ENCODE data around the gene MAPKAPK2.

MAPKAPK2 gene

DNA sequence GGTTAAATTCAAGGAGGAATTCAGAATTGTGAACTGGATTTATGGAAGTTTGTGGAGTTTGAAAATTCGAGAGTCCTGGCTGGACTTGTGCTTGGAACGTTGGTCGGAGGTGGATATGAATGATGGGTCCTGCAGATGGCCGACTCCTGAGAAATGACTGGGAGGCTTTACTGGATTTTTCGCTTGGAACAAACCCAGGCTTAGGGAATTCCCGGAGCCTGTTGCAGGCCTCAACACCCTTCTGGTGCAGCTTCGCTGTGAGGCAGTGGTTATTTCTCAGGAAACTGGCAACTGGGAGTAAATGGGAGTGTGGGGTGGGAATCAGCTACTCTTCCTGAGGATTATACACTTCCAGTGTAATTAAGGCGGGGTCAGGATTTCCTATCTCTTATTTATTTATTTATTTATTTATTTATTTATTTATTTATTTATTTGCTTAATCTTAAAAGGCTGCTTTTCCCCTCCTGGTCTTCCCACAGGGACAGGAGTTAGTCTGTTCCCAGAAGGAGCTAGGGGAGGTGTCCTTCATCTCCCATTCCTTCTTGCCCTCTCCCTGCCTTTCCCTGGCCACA, 21.1 kb downstream of the MAPKAPK2 start:
- DNase-seq, result no peak

DNA sequence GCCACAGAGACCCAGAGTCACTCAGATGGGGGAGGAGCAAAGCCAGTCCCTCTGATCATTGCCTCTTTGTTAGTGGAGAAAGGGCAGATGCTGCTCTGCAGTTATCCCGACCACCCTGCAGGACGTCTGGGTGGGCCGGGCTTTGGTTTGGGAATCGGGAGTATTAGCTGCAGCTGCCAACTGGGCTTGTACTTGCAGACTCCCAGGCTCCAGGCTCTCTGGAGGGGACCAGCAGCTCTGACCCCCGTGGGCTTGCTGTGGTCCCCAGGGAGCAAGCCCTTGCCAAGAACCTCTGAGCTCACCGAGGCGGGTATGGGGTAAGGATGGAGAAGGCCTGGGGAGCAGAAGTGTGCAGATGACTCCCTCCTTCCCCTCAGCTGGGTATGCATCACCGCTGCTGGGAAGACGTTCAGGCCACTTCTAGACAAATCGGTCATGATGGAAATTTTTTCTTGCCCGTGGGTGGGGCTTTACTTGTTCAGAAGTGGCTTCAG, 21.6 kb downstream of the MAPKAPK2 start:
- no peak for DNase-seq

DNA sequence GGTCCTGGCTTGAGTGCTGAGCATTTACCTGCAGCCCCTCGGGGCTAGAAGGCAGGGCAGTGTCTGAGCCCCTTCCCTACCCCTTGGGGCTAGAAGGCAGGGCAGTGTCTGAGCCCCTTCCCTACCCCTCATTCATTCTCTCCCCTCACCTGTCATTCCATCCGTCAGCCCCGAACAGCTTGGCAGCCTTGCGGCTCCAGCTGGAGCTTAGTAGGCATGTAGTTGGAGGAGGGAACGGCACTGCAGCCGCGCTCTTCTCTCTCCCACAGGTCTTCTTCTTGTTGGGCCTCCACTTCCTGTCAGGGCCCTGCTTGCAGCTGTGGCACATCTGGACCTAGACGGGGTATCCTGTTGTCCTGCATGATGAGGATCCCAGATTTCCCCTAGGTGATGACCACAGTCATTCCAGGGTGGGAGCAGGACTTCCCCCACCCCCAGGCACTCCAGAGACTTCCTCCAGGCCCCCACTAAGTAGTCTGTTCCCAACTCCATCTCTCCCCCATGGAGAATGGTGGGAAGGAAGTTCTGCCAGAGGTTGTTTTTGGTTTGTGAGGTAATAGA, 22.2 kb downstream of the MAPKAPK2 start:
- no peak for DNase-seq

DNA sequence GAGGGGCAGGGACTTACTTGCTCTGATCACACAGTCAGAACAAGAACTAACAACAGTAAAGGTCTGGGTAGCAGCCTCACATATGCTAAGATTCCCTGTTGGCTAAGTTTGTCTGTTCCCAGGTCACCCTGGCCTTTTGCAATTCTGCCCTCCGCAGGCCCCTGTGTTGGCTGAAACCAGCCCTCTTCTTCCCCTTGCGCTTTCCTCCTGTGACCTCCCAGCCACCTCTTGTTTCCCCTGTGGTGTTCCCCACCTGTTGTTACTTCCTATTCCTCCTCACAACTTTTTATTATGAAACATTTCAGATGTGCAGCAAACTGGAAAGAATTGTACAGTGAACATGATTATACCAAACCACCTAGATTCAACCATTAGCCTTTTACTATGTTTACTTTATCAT, 23.4 kb downstream of the MAPKAPK2 start:
- no peak for DNase-seq

DNA sequence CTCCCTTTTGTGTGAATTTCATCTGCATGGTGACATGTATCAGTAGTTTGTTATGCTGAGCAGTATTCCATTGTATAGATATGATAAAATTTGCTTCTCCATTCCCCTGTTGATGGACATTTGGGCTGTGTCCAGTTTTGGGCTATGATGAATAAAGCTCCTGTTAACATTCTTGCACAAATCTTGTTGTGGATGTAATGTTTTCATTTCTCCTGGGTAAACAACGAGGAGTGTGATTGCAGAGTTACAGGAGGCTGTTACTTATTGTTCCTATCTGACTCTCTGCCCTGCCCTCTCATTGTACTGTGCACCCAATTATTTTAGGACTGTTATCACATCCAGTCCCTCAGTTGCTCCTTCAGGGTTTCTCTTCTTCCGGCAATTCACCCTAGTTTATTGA, 24.2 kb downstream of the MAPKAPK2 start:
- DNase-seq, result no peak

DNA sequence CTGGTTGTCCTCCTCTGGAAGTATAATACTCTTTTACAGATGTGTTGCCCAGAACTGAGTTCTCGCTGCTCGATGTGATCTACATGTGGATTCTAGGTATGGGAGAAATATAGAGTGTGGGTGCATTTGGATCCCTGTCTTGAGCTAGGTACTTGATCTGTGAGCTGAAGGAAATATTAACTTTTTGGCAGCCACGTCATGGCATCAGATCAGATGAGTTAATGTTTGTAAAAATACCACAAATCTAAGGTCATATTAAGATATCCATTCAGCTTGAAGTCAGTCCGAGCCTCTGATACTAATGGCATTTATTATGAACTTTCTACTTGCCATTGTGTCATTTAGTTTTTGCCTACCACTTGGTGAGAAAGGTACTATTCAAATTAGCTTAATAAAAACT, 24.6 kb downstream of the MAPKAPK2 start:
- DNase-seq, result no peak

DNA sequence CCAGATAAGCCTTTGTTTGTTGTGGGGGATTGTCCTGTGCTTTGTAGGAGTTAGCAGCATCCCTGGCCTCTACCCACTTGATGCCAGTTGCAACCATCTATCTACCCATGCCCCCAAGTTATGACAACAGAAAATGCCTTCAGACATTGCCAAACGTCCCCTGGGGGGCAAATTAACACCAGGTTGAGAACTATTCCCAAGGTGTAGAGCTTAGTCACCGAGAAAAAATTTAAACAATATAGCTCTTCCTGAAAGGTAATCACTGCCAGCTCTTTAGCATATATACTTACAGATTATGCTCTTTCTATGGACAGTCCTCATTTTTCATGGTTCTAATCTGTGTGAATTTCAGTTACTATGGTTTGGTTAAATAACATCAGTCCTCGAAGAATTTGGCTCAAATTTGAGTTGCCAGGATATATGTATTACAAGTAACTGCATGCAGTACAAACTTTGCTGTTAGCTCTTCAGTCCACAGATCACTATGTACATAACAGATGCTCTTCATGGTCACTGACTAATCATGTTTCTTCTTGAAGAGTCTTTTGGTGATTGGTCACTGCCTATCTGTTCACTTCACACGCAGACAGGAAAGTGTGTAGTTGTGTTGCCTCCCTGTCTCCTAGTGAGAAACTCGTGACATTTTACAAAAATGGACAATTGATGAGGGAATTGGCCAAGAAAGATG, 25.2 kb downstream of the MAPKAPK2 start:
- no peak for DNase-seq

DNA sequence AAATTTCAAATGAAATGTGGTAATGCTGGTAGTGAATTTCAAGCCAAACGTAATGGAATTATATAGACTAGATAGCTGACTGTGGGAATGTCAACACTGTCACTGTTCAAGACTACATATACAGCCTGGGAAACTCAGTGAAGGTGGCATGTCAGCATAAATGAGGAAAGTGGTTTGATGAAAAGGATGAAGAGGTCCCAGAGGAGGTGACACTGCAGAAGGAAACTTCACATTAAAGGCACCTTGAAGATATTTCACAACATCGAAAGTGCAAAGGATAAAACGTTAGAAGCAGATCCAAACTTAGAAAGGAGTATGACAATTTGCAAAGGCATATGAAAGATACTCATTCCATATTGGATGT, 25.7 kb downstream of the MAPKAPK2 start:
- DNase-seq, result no peak

DNA sequence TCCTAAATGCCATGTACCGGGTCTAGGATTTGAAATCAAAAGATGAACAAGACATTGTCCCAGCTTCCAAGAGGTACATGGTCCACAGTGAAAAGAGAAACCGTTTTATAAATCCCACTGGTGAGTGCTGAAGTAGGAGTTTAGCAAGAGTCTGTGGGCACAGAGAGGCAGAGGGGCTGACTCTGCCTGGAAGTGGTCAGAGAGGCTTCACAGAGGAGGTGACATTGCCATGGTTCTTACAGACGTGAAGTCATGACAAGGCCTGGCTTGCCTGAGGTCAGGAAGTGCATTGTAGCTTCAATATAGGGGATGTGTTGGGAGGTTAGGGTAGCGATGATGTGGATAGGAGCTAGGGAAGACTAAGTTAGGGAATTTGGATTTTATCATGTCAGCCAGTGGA, 28.4 kb downstream of the MAPKAPK2 start:
- no peak for DNase-seq

DNA sequence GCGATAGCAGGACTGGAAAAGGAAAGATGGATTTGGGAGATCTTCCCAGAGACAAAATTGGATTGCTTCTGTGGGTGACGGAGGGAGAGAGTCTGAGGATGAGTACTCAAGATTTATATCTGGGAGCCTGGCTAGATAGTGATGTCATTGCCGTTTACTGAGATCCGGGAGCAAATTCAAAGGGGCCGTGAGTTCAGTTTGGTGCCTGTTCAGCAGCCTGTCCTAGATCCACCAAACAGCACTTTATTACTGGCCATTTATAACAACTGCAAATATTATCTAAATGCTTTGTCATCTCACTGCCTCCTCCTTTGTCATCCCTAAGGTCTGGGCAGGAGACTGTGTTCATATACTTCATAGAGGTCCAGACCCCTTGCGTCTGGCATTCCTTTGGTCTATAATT, 29.2 kb downstream of the MAPKAPK2 start:
- DNase-seq, result no peak

DNA sequence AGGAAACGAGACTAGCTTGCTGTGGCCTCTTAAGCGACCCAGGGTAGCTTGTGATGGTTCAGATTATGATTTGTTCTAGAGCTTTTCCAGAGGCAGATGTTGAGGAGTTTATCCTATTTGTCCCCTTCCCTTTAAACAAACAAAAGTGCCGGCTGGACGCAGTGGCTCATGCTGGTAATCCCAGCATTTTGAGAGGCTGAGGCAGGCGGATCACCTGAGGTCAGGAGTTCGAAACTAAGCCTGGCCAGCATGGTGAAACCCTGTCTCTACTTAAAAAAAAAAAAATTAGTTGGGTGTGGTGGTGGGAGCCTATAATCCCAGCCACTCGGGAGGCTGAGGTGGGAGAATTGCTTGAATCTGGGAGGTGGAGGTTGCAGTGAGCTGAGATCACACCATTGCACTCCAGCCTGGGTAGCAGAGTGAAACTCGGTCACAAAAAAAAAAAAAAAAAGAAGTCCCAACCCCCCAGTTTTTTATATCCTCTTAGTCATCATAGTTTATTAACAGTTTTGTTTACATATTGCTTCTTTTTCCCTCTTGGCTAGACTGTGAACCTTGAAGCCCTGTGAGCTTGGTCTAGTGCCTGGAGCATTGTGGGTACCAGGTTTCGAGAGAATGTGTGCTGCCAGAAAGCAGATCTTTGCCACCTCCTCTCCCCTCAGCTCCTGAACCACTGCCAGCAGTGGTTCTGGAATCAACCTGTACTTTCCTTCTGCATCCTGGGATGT, 29.8 kb downstream of the MAPKAPK2 start:
- DNase-seq, result no peak

DNA sequence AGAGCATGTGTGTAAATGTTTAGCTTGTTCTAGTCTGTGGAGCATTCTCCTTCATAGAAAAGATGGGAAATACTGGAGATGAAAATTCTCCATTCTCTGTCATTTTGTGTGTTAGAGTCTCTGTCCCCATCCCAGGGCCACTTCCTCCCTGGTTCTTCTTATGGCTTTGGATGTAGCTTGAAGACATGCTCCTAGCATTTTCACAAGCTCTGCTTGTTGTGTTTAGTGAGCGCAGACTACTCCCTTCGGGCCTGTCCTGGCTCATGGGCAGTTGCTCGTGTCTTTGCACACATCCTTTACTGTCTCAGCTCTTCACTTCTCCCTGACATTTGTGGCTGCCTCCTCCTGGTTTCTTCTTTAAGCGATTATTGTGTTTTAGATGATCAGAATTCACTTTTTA, 30.4 kb downstream of the MAPKAPK2 start:
- no peak for DNase-seq

DNA sequence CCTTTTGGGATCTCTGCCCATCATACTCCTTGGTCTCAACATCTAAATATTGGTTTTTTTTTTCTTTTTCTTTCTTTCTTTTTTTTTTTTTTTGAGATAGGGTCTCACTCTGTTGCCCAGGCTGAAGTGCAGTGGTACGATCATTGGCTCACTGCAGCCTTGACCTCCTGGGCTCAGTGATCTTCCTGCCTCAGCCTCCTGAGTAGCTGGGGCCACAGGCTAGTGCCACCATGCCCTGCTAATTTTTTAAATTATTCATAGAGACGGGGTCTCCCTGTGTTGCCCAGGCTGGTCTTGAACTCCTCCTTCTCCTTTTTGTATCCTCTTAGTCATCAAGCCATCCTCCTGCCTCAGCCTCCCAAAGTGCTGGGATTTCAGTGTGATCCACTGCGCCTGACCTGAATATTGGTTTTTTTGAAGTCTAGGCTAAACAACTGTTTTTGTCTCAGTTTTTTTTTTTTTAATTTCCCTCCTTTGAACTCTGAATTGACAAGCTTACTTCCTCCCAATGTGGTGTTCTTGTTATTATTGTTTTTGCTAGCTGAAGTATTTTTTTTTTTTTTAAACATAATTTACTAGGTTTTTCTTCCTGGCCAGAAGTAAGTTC, 30.9 kb downstream of the MAPKAPK2 start:
- DNase-seq, result no peak

DNA sequence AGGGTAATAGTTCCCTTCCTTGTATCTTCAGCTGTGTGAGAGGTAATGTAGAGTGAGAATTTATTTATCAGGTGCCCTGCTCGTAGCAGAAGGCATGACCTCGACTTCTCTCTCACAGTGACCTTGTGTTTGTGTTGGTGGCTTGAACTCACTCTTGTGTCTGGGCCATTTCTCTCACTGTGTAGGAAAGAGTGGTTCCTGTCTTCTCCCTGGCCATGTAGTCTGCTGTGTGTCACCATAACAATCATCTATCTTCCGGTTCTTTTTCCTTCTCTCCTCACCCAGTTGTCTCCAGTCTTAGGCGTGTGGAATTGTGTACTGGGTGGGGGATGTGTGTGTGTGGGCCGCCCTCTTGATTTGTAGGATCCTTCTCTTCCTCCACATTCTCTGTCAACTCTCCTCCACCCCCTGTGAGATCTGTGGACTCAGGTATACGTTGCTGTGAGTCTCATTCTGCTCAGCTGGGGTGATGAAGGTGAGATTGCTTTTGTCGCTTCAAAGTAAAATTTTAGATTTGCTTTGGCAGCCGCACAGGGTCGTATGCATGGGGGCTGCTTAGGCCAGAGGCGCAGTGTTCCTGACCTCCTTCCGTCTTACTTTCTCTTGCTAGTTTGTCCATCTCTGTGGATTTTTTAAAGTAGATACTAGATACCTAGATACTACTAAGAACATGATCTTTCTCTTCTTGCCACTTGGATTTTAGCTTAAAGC, 31.6 kb downstream of the MAPKAPK2 start:
- DNase-seq, result no peak

DNA sequence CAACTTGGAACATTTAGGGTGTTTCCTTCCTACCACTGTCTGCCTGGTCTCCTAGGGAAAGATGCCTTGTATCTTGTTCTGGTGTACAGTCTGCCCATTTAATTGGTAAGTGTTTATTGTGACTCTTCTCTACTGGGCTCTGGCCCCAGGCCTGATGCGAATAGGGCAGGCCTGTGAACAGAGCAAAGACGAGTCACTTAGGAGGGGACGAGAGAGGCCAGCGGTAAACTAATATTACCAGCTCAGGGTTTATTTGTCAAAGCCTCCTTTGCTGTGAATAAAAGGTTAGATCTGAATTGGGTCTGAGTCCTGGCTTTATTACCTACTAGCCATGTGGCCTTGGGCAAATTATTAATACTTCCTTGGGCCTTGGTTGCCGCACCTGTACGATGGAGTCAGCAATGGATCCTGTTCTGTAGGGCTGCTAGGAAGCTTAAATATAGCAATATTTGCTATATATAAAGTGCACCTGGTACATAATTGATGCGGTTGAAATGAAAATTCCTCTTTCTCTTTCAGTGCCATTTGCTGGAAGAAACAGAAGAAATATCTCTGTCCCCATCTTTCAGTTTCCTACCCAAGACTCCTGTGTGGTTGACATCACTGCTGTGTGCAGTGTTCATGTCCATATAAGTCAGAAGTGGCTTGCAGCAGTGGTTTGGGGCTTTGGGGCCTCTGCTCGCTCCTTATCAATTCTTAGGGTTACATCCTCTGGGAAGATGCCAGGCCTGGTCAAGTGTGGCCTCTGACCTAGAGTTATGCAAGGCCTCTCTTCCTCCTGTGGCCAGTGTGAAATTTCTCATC, 32.4 kb downstream of the MAPKAPK2 start:
- DNase-seq, result no peak

DNA sequence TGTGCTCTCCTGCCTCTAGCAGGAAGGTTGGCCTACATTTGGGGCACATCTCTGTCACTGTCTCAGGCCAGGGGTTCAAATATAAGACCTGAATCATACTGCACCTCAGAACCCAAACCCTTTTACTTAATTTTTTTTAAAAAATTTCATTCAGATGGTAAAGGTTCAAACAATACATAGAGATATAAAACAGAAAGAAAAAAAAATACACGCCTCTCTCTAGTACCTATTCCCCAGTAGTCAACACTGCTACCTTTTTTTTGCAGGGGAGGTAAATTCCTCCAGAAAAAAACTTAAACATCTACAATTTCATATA, 32.9 kb downstream of the MAPKAPK2 start:
- no peak for DNase-seq

DNA sequence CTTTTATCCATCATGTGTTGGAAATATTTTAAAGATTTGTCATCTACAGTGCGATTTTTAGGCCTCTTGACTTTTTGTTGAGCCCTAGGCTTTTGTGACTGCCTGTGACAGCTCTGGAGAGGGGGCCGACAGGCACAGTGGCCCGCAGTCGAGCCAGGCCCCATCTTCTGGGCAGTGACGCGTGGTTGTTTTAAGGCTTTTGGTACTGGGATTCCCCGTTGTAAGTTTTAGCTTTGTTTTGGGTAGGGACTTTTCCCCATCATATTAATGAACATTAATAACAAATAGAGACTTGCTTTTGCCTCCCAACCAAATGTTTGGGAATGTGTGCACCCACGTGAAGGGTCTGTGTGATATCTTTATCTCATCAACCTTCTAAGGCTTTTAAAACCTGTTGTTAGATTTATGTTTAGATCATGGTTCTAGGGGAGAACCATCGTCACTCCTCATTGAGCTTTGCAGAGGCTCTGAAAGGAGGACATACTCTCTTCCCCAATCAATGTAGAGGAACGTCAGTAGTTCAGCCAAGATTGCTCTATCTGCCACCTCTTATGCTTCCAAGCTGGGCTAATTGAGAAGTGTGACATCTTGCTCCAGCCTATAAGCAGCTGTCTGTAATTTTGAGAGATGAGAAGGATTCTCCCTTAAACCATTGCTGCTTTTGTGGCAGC, 34.6 kb downstream of the MAPKAPK2 start:
- DNase-seq, result no peak

DNA sequence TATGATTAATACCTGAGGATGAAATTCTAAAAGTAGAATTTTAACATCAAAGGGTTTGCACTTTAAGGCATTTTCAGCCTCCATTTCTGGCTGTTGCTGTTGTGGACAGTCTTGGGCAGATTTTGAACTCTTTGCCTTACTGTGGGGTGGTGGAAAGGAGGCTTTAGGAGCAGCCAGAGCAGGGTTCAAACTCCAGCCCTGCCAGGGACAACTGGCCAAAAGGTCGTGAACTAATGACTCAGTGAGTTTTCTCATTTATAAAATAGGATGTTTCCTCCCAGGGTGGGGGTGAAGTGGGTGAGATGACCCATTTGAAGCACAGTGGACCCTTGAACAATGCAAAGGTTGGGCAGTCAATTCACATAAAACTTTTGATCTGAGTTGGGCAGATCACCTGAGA, 36.7 kb downstream of the MAPKAPK2 start:
- DNase-seq, result no peak

DNA sequence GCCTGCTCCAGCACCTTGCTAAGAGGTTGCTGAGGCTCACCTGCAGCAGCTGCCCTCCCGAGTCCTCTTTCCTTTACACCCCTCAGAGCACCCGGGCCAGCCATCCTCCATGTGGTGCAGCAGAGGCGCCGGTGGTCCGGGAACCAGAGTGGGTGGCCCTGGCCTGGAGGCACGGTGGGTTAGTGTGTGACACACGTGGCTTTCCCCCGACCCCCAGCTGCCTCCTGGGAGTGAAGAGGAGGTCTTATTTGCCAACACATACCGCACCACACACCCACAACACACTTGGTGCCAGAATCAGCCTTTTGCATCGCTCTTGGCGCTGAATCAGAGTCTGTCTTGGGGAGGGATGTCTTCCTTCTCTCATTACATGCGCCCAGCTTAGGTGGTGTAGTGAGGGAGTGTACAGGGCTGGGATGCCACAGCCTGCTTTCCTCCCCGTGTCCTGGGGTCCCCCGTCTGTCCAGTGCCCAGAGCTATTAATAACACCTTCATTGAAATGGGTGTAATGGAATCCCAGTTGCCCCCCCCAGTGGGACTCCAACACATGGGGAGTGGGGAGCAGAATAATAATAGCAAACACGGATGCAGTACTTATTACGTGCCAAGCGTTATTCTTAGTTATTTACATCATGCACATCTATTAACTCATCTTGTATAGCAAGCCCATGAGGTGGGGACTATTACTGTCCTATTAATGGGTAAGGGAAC, 38.2 kb downstream of the MAPKAPK2 start:
- DNase-seq, result no peak

DNA sequence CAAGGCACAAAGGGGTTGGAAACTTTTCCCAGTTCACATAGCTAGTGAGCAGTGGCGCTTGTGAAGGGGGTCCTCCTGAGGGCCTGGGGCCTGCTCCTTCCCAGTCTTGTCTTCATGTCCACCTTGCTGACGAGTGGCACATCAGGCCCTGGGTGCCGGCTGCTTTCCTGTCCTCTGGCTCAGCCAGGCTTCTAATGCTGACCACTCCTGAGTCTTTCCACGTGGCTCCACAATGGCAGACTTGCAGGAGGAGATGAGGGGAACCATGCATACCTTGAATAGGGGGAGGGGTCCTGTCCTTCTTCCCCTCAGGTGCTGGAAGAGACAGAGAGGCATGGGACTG, 38.7 kb downstream of the MAPKAPK2 start:
- no peak for DNase-seq

DNA sequence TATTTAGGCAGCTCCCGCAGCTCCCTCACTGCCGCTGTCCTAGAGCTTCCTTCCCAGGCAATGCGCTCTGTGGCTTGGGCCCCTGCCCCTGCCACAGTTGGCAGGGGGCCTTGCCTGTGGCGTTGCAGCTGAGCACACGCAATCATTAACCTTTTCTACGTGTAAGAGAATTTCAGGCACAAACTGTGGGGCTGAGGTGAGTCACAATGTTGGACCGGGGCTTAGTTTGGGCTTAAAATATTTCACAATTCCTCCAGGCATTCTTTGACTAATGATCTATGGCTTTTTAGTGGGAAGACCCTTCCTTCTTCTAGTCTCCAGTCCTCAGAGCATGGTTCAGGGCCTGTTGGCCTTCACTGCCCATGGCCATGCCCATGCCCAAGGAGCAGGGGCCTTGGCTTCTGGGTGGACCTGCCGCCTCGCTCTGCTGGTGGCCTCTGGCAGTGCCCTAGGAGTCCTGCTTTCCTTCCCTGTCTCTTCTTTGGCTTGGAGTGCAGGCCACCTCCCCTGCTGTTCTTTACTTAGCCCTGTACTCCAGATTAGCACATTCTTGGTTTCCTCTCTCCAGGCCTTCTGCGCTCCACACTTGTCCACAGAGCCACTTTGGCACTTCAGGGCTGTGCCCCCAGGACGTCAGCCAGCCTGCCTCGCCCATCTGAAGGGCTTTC, 39.2 kb downstream of the MAPKAPK2 start:
- no peak for DNase-seq

Data from NCI-H1417 treated with DMSO at 0.1 percent for 48 hours (cell line).